A549 (cell line): Measurements from ENCODE around the gene MSANTD1. TPM values are rescaled to one million over a fixed set of nuclear protein-coding genes. Genes with fewer than 3 reads are reported as not detected.

Experiments used
- ATAC-seq, 2 experiments: fragments of 200-7000 bp in 1 of 2; fragments of >200 bp in 1 of 2; cut with Nextera tagmentation in 1 of 2; cut with Tn5 transposase in 1 of 2; 3 replicates each; pipeline versions ENCODE4 v1.8.0 to v1.9.1; 2018 to 2020; ENCODE audit warnings: mild to moderate bottlenecking in 1 of 2, moderate library complexity in 1 of 2
- CTCF ChIA-PET: fragments of 300-600 bp; sonication (Branson Sonifier 250); formaldehyde crosslinking; extraction: SDS; loops from one replicate; lab custom pipeline; 2021; ENCODE audit warnings: antibody characterized with exemption, inconsistent platforms; lab: Yijun Ruan, JAX
- POLR2A ChIA-PET: fragments of 350-600 bp; formaldehyde crosslinking; extraction: SDS; loops from one replicate; lab custom pipeline; 2021; ENCODE audit warnings: antibody characterized with exemption, inconsistent platforms; lab: Yijun Ruan, JAX
- DNase-seq, 2 experiments: peaks; one replicate each; pipeline versions ENCODE4 v3.0.0 to v3.0.0-alpha.2; 2011 to 2016; ENCODE audit warnings: low read depth in 1 of 2, low spot score in 1 of 2
- FAIRE-seq: peaks from 2 replicates; lab custom pipeline; 2011; peaks lifted over from hg19 to GRCh38; lab: Jason Lieb, UNC
- H3K27ac ChIP-seq, 2 experiments: fragments of >200 bp; sonication (Bioruptor Twin); formaldehyde crosslinking; 3 replicates each; pipeline ENCODE4 v1.5.1; 2016 to 2017
- H3K4me1 ChIP-seq: fragments of >200 bp; sonication (Bioruptor Twin); formaldehyde crosslinking; 3 replicates; pipeline ENCODE4 v1.6.1; 2016
- H3K4me2 ChIP-seq: fragments of >200 bp; sonication (Bioruptor Twin); formaldehyde crosslinking; 3 replicates; pipeline ENCODE4 v1.6.1; 2016
- H3K4me3 ChIP-seq: fragments of >200 bp; sonication (Bioruptor Twin); formaldehyde crosslinking; 3 replicates; pipeline ENCODE4 v1.5.1; 2016
- H3K9me3 ChIP-seq: fragments of >200 bp; sonication (Bioruptor Twin); formaldehyde crosslinking; 3 replicates; pipeline ENCODE4 v1.6.1; 2016
- ATOH8 ChIP-seq: fragments of 250-450 bp; sonication (Bioruptor Pico); IDR thresholded peaks from 2 replicates; pipeline ENCODE4 v1.5.0; 2020; ENCODE audit warnings: low read depth, mild to moderate bottlenecking, moderate library complexity
- CBX8 ChIP-seq: fragments of 200-600 bp; sonication (generic); IDR thresholded peaks from 2 replicates; pipeline ENCODE4 v1.6.1; 2016
- CEBPB ChIP-seq, 2 experiments: fragments of >200 bp in 1 of 2; sonication (Bioruptor Twin) in 1 of 2; formaldehyde crosslinking in 1 of 2; IDR thresholded peaks; 2 replicates each; pipeline ENCODE4 v1.6.1; 2012 to 2016
- CHD2 ChIP-seq: fragments of 150-350 bp; IDR thresholded peaks from 2 replicates; pipeline ENCODE4 v1.6.1; 2014; ENCODE audit warnings: low read length; ENCODE audit not compliant: partially characterized antibody
- CHD4 ChIP-seq: fragments of 200-600 bp; sonication (generic); IDR thresholded peaks from 2 replicates; pipeline ENCODE4 v1.6.1; 2016; ENCODE audit warnings: antibody characterized with exemption, mild to moderate bottlenecking, borderline replicate concordance
- EHF ChIP-seq: fragments of 250-450 bp; sonication (Bioruptor Pico); IDR thresholded peaks from 2 replicates; pipeline ENCODE4 v1.5.0; 2020; ENCODE audit warnings: mild to moderate bottlenecking
- EHMT2 ChIP-seq: fragments of 200-600 bp; sonication (generic); IDR thresholded peaks from 2 replicates; pipeline ENCODE4 v1.6.1; 2016; ENCODE audit warnings: antibody characterized with exemption, low read depth, mild to moderate bottlenecking, moderate library complexity
- EP300 ChIP-seq, 2 experiments: fragments of >200 bp; sonication (Bioruptor Twin); formaldehyde crosslinking; IDR thresholded peaks; 2 replicates in 1 of 2; 3 replicates in 1 of 2; pipeline ENCODE4 v1.6.1; 2016 to 2017
- FOSB ChIP-seq: fragments of 250-450 bp; sonication (Bioruptor Pico); IDR thresholded peaks from 2 replicates; pipeline ENCODE4 v1.5.0; 2020; ENCODE audit warnings: mild to moderate bottlenecking, moderate library complexity
- FOSL2 ChIP-seq, 2 experiments: fragments of 450-650 bp in 1 of 2; fragments of >200 bp in 1 of 2; sonication (Bioruptor Twin) in 1 of 2; formaldehyde crosslinking; IDR thresholded peaks; 2 replicates each; pipeline versions ENCODE4 v1.5.0 to v1.6.1; 2016 to 2020; ENCODE audit warnings: mild to moderate bottlenecking in 1 of 2, moderate library complexity in 1 of 2
- FOXS1 ChIP-seq: fragments of 250-450 bp; sonication (Bioruptor Pico); IDR thresholded peaks from 2 replicates; pipeline ENCODE4 v1.5.0; 2020; ENCODE audit warnings: mild to moderate bottlenecking, moderate library complexity
- HDAC2 ChIP-seq: fragments of 200-600 bp; sonication (generic); IDR thresholded peaks from 2 replicates; pipeline ENCODE4 v1.6.1; 2016
- HES2 ChIP-seq: fragments of >200 bp; sonication (Bioruptor Twin); formaldehyde crosslinking; IDR thresholded peaks from 2 replicates; pipeline ENCODE4 v1.6.1; 2016
- HEYL ChIP-seq: fragments of 250-450 bp; sonication (Bioruptor Pico); IDR thresholded peaks from 2 replicates; pipeline ENCODE4 v1.8.0; 2021; ENCODE audit warnings: mild to moderate bottlenecking, moderate library complexity
- HMGXB4 ChIP-seq: fragments of 250-450 bp; sonication (Bioruptor Pico); IDR thresholded peaks from 2 replicates; pipeline ENCODE4 v1.5.0; 2021; ENCODE audit warnings: mild to moderate bottlenecking, moderate library complexity, borderline replicate concordance
- HOXA7 ChIP-seq: fragments of 250-450 bp; sonication (Bioruptor Pico); IDR thresholded peaks from 2 replicates; pipeline ENCODE4 v1.5.0; 2020; ENCODE audit warnings: mild to moderate bottlenecking, moderate library complexity
- HOXB5 ChIP-seq: fragments of 250-450 bp; sonication (Bioruptor Pico); IDR thresholded peaks from 2 replicates; pipeline ENCODE4 v1.5.0; 2020; ENCODE audit warnings: mild to moderate bottlenecking, moderate library complexity
- JUN ChIP-seq, 2 experiments: fragments of >200 bp; sonication (Bioruptor Twin); formaldehyde crosslinking; IDR thresholded peaks; 2 replicates in 1 of 2; 3 replicates in 1 of 2; pipeline ENCODE4 v1.6.1; 2016 to 2017
- MAFK ChIP-seq: fragments of 450-650 bp; IDR thresholded peaks from 2 replicates; pipeline ENCODE4 v1.6.1; 2014; ENCODE audit not compliant: partially characterized antibody
- MYC ChIP-seq: IDR thresholded peaks from 2 replicates; pipeline ENCODE4 v1.6.1; 2012; ENCODE audit warnings: mild to moderate bottlenecking, inconsistent platforms, low read length, improper control_type of control experiment, borderline replicate concordance
- NPAS2 ChIP-seq: fragments of 250-450 bp; sonication (Bioruptor Pico); IDR thresholded peaks from 2 replicates; pipeline ENCODE4 v1.8.0; 2022; ENCODE audit warnings: mild to moderate bottlenecking, moderate library complexity, borderline replicate concordance
- NR3C1 ChIP-seq: fragments of >200 bp; sonication (Bioruptor Twin); formaldehyde crosslinking; IDR thresholded peaks from 3 replicates; pipeline ENCODE4 v1.6.1; 2017
- PBX3 ChIP-seq: IDR thresholded peaks from 2 replicates; pipeline ENCODE4 v1.6.1; 2012
- POLR2A ChIP-seq: IDR thresholded peaks from 2 replicates; pipeline ENCODE4 v1.6.1; 2012; ENCODE audit warnings: mild to moderate bottlenecking, low read length
- RCOR1 ChIP-seq: fragments of 150-350 bp; IDR thresholded peaks from 2 replicates; pipeline ENCODE4 v1.6.1; 2014; ENCODE audit warnings: antibody characterized with exemption, low read length, low read depth
- RFX5 ChIP-seq: fragments of 450-650 bp; IDR thresholded peaks from 2 replicates; pipeline ENCODE4 v1.7.1; 2014; ENCODE audit warnings: antibody characterized with exemption, mild to moderate bottlenecking, moderate library complexity
- RNF2 ChIP-seq: fragments of 200-600 bp; sonication (generic); IDR thresholded peaks from 2 replicates; pipeline ENCODE4 v1.6.1; 2016; ENCODE audit warnings: low read depth, mild to moderate bottlenecking, antibody characterized with exemption, moderate library complexity, borderline replicate concordance
- SREBF2 ChIP-seq: fragments of 450-650 bp; IDR thresholded peaks from 2 replicates; pipeline ENCODE4 v1.6.1; 2014; ENCODE audit warnings: mild to moderate bottlenecking, moderate library complexity
- USF2 ChIP-seq: fragments of 450-650 bp; IDR thresholded peaks from 2 replicates; pipeline ENCODE4 v1.6.1; 2014; ENCODE audit warnings: antibody characterized with exemption
- ZC3H11A ChIP-seq: fragments of 450-650 bp; IDR thresholded peaks from 2 replicates; pipeline ENCODE4 v1.6.1; 2014; ENCODE audit warnings: antibody characterized with exemption, mild to moderate bottlenecking
- ZNF302 ChIP-seq: fragments of 250-450 bp; sonication (Bioruptor Pico); IDR thresholded peaks from 2 replicates; pipeline ENCODE4 v1.9.0; 2021; ENCODE audit warnings: inconsistent platforms, mild to moderate bottlenecking, moderate library complexity
- WGBS: methylation state at CpG from one replicate; pipeline ENCODE4 v1.1.6; 2017; ENCODE audit errors: missing lambda C conversion rate; 5-methylcytosine and 5-hydroxymethylcytosine counted together
- polyA plus RNA-seq, 4 experiments: library from polyadenylated mRNA; depleted of rRNA in 3 of 4; stranded (reverse); fragments of >200 nt; fragmentation: RNase III in 1 of 4; extraction: RNeasy Plus Mini Kit Qiagen cat#74134 plus additional on column Dnase treatment in 1 of 4; gene quantifications; 2 replicates in 3 of 4; 3 replicates in 1 of 4; pipeline ENCODE4 v1.2.3, GENCODE V29; 2011 to 2017
- TF ChIP-seq, protein P1 (sequence below): fragments of >200 bp; sonication (Bioruptor Twin); formaldehyde crosslinking; IDR thresholded peaks from 3 replicates; pipeline ENCODE4 v1.6.1; 2016
- TF ChIP-seq, protein P2 (sequence below): fragments of 150-350 bp; IDR thresholded peaks from 2 replicates; pipeline ENCODE4 v1.6.1; 2014; ENCODE audit warnings: low read depth, mild to moderate bottlenecking, low read length

MSANTD1 gene
- polyA plus RNA-seq, 2 of the 4 experiments (the other 2 are of a cell fraction) = 0.08 to 0.12 TPM

GRCh38 chr4:3235581-3235980, 13.4 kb upstream of the MSANTD1 start:
- FAIRE-seq (no peak), ATAC-seq (no peak), DNase-seq (no peak)
- no peaks in the 10 kb centered on the region for H3K9me3 ChIP-seq
- no peak overlapping the region for H3K4me2 ChIP-seq
- no peak overlapping the region for H3K27ac ChIP-seq
- no peak for TF ChIP-seq MAFK
- TF ChIP-seq HOXA7 (CRISPR knock-in tag) = no peak
- no peak for TF ChIP-seq ZNF302
- no peak for TF ChIP-seq HDAC2
- no peak for TF ChIP-seq FOSL2 (IDR thresholded peaks at IDR 0.05)
- TF ChIP-seq FOSL2 (CRISPR knock-in tag; IDR thresholded peaks at IDR 0.05) = no peak
- TF ChIP-seq NR3C1 = no peak
- TF ChIP-seq, protein P1, sequence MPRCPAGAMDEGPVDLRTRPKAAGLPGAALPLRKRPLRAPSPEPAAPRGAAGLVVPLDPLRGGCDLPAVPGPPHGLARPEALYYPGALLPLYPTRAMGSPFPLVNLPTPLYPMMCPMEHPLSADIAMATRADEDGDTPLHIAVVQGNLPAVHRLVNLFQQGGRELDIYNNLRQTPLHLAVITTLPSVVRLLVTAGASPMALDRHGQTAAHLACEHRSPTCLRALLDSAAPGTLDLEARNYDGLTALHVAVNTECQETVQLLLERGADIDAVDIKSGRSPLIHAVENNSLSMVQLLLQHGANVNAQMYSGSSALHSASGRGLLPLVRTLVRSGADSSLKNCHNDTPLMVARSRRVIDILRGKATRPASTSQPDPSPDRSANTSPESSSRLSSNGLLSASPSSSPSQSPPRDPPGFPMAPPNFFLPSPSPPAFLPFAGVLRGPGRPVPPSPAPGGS = no peak
- TF ChIP-seq RNF2 = no peak
- TF ChIP-seq HOXB5 (CRISPR knock-in tag) = no peak
- no peak for TF ChIP-seq HMGXB4 (CRISPR knock-in tag)
- no peak for TF ChIP-seq SREBF2
- no peak for TF ChIP-seq CHD4
- TF ChIP-seq NPAS2 = no peak
- no peak for TF ChIP-seq FOXS1 (CRISPR knock-in tag)
- no peak for TF ChIP-seq HEYL (CRISPR knock-in tag)
- TF ChIP-seq EP300 (IDR thresholded peaks at IDR 0.05) = no peak
- no peak for TF ChIP-seq CBX8
- no peak for TF ChIP-seq CEBPB (IDR thresholded peaks at IDR 0.05)
- TF ChIP-seq, protein P2, sequence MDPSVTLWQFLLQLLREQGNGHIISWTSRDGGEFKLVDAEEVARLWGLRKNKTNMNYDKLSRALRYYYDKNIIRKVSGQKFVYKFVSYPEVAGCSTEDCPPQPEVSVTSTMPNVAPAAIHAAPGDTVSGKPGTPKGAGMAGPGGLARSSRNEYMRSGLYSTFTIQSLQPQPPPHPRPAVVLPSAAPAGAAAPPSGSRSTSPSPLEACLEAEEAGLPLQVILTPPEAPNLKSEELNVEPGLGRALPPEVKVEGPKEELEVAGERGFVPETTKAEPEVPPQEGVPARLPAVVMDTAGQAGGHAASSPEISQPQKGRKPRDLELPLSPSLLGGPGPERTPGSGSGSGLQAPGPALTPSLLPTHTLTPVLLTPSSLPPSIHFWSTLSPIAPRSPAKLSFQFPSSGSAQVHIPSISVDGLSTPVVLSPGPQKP = no peak
- no peak for TF ChIP-seq ZC3H11A
- H3K4me3 ChIP-seq = no peak overlapping the region
- POLR2A ChIA-PET = no interaction called here
- CTCF ChIA-PET = no interaction called here
- WGBS = 87% methylated on average over 6 of the region's 11 CpGs
- H3K4me1 ChIP-seq = no peaks in the 10 kb centered on the region

DNA sequence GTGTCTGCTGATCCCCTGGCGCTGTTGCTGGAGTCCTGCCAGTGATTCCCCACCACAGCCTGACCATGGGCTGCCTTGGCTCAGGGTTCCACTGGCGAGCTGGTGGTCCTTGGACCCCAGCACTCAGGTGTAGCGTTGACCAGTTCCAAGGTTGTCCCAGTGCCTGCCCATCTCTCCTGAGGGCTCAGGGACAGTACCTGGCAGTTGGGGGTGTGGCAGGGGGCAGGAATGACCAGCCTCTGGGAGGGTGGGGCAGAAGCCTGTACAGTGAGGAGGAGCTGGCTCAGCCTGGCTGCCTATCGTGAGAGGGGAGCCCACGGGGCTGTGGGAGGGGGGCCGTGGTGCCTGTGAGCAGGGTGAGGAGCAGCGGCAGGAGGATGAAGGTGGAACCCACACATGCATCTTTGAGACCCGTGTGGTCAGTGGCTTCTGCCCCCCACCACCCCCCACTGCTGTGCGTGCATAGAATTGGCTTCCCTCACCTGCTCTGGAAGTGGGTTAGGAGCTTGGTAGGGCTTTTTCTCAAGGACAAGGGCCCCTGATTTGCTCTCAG, 12.6 kb upstream of the MSANTD1 start:
- POLR2A ChIA-PET = no interaction called here
- Histone ChIP-seq H3K9me3 (no peaks in the 10 kb centered on the region), H3K4me3 (no peak overlapping the region), H3K4me2 (no peak overlapping the region), H3K27ac (no peak overlapping the region), H3K4me1 (no peaks in the 10 kb centered on the region)
- no peak for FAIRE-seq
- no peak for DNase-seq
- WGBS = 83% methylated on average over 3 of the region's 9 CpGs
- no peak for ATAC-seq
- CTCF ChIA-PET = no interaction called here
- no peak for TF ChIP-seq HES2
- no peak for TF ChIP-seq ATOH8
- no peak for TF ChIP-seq CBX8
- TF ChIP-seq POLR2A = no peak
- no peak for TF ChIP-seq EHMT2
- TF ChIP-seq RFX5 = no peak
- no peak for TF ChIP-seq HOXB5 (CRISPR knock-in tag)
- TF ChIP-seq FOXS1 (CRISPR knock-in tag) = no peak
- TF ChIP-seq FOSB (CRISPR knock-in tag) = no peak
- TF ChIP-seq JUN (IDR thresholded peaks at IDR 0.05) = no peak
- no peak for TF ChIP-seq USF2
- TF ChIP-seq CHD2 = no peak
- no peak for TF ChIP-seq CEBPB (IDR thresholded peaks at IDR 0.05)
- TF ChIP-seq RCOR1 = no peak
- no peak for TF ChIP-seq EP300 (IDR thresholded peaks at IDR 0.05)
- no peak for TF ChIP-seq EHF (CRISPR knock-in tag)
- no peak for TF ChIP-seq FOSL2 (IDR thresholded peaks at IDR 0.05)
- no peak for TF ChIP-seq FOSL2 (CRISPR knock-in tag; IDR thresholded peaks at IDR 0.05)
- TF ChIP-seq PBX3 = no peak
- no peak for TF ChIP-seq MYC
